ENCODE results near the gene MAML3.

MAML3 gene

GRCh38 chr4:140153419-140153717 is 616 bp downstream of the MAML3 start:
- no peak for DNase-seq

- DNase-seq, result peak; percentile 43
Measured at GRCh38 chr4:140152751-140153418, 1.1 kb downstream of the MAML3 start.

- DNase-seq, result peak; percentile 78
Measured at GRCh38 chr4:140152013-140152703, 1.8 kb downstream of the MAML3 start.

DNA sequence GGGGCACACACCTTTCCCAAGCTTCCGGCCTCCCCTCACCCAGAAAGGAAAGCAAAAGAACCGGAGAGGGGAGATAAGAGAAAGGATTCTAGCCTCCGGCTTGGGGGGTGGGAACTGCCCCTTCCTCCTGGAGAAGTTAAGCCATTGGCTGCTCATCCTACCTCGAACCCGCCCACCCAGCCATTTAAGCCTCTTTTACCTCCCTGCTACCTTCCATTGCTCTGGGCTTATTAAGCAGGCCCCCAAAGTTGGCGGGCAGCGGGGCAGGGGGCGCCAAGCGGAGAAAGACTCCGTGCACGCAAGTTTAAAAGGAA is 2.3 kb downstream of the MAML3 start:
- DNase-seq, result peak; percentile 51

DNA sequence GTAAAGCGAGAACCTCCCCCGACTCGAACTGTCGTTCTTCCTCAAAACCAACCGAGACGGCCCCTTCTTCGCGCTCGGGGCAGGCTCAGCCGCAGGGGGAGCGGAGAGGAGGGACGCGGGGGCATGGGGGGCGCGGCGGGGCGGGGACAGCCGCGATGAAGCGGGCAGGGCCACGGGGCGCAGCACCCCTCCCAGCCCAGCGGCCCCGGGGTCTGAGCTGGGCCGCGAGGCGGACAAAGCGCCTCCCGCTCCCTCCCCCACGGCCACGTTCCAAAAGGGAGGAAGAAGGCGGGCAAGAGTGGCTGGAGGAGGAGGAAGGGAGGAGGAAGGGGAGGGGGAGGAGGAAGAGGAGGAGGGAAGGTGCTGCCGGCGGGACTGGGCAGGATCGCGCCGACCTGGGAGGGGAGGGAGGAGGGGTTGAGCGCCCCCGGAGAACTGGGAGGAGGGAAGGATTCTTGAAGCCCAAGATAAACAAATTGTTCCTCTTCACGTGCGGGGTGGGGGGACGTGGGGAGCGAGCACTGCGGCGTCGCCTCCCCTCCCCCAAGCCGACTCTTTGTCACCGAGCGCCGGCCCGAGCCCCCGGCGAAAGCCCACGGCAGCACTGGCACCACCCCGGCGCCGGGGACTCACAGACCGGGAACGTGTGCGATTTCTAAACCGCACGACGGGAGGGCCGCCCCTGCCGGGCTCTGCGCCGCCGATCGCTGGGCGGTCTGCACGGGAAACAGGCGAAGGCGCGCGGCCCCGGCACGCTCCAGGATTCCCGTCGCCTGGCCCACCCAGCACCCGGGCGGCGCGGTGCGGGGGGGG is 2.9 kb downstream of the MAML3 start:
- peak; percentile 32 for DNase-seq

GRCh38 chr4:140150636-140150885 is 3.4 kb downstream of the MAML3 start:
- peak; percentile 67 for DNase-seq

DNA sequence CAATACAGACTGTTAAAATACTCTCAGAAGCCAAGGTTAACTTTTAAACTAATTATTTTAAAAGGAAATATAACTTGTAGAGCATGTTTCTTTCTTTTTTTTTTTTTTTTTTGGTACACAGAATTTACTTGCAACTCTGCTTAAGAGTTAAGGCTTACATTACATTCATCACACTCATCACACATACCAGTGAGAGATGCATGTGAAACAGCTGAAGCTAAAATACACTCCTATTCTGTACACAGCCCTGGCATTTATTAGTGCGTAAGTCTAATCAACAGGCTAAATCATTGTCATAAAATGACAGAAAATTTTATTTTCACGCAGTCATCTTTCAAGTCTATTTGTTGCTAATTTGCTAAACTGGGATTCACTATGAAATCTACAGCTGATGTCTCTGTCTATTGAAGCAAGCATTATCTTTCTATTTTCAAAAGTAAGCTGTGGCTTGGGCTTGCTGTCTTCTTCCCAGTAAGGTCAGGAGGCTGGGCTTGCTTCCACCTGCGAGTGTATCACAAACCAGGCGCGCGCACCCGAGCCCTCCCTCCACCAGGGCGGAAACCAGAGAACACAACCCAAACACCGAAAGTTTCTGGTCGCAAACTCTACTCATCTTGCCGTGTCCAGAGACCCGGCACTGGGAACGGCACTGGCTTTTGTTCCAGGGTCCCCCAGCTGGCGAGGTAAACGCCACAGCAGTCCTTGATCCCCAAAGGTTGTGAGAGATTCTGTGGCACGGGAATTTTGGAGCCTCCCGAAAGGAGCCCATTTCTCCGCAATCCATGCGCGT is 3.9 kb downstream of the MAML3 start:
- peak; percentile 55 for DNase-seq

DNA sequence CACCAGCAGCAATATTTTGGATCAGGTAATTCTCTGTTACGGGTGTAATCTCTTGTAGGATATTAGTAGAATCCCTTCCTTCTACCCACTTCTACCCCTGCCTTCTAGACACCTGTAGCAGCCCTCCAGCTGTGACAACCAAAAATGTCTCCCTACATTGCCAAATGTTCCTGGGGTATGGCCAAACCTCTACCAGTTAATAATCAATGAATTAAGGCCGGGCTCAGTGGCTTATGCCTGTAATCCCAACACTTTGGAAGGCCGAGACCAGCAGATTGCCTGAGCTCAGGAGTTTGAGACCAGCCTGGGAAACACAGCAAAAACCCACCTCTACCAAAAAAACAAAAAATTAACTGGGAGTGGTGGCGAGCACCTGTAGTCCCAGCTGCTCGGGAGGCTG is 9.9 kb downstream of the MAML3 start:
- no peak for DNase-seq

- DNase-seq, result no peak
Measured at GRCh38 chr4:140141210-140141835, 12.7 kb downstream of the MAML3 start.

DNA sequence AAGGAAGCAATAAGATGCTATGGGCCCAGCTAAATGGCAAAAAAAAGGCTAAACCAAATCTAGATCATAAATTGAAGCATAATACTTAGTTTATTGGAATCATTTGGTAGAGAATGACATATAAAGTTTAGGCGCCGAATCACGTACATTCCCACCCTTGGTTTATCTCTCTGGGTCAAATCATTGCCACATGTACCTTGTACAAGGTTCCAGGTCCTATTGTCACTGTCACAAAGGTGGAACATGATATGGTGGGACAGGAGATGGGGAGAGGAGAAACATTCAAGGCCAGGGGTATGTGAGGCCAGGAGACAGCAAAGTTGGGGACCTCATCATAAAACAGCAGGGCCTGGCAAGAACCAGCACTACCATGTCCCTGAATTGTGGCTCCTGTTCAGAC is 13.4 kb downstream of the MAML3 start:
- no peak for DNase-seq

DNA sequence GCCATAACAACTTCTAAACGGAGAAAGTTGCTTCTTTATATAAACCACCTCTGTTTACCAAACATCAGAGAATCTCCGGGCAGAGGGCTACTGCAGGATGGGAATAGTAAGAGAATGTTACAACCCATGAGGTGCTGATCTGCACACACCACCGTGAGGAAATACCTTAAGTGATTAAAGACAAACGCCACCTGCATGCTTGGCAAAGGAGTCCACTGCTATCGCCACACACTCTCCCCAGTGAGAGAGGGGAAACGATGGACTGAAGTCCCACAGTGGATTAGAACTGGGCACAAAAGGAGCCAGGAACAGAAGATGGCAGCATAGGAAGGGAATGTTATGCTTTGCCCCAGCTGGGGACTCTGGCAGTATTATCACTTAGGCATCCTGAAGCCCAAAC is 15.6 kb downstream of the MAML3 start:
- DNase-seq, result no peak

GRCh38 chr4:140137671-140138070 is 16.3 kb downstream of the MAML3 start:
- DNase-seq, result no peak

GRCh38 chr4:140136509-140136908 is 17.5 kb downstream of the MAML3 start:
- no peak for DNase-seq

GRCh38 chr4:140135529-140136088 is 18.4 kb downstream of the MAML3 start:
- DNase-seq, result no peak

GRCh38 chr4:140134746-140135425 is 19.1 kb downstream of the MAML3 start:
- no peak for DNase-seq

GRCh38 chr4:140133576-140133975 is 20.4 kb downstream of the MAML3 start:
- no peak for DNase-seq

GRCh38 chr4:140131675-140132229 is 22.2 kb downstream of the MAML3 start:
- no peak for DNase-seq

DNA sequence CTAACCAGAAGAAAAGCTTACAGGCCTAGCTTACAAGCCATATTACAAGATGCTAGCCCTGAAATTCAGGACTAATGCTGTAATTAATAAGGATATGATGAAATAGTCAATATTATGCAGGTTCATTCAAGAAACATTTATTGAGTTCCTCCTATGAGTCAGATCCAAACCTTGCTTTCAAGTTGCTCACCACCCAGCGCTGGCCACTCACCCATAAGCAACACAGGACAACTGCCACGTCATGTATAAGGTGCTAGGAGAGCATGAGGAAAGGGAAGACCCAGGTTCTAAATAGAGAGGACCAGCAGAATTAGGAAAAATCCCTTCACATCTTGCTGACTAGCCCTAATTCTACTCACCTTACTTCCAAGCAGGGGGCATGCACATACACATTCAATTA is 23.3 kb downstream of the MAML3 start:
- no peak for DNase-seq

- no peak for DNase-seq
Measured at GRCh38 chr4:140127422-140127821, 26.6 kb downstream of the MAML3 start.

GRCh38 chr4:140126261-140126660 is 27.7 kb downstream of the MAML3 start:
- no peak for DNase-seq

DNA sequence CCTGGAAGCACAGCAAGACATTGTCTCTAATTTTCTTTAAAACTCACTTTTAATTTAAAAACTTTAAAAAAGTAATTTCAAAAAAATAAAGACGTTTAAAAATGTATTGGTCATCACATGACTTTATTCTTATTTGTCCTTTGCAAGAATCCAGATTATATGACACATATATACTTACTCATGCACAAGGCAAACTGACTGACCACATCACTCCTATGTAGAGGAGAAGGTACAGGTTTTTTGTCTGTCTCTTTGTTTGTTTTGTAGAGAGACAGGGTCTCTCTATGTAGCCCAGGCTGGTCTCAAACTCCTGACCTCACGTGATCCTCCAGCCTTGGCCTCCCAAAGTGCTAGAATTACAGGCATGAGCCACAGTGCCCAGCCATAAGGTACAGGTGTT is 28.6 kb downstream of the MAML3 start:
- DNase-seq, result no peak
